Ishikawa (cell line): ENCODE data around the gene FGF2.

Source experiments
- EGR1 ChIP-seq: IDR thresholded peaks from 2 replicates; pipeline ENCODE4 v1.6.1; 2012
- EP300 ChIP-seq: IDR thresholded peaks from 2 replicates; pipeline ENCODE4 v1.6.1; 2012; ENCODE audit warnings: borderline replicate concordance
- RAD21 ChIP-seq: IDR thresholded peaks from 2 replicates; pipeline ENCODE4 v1.6.1; 2012; ENCODE audit warnings: low read depth
- TAF1 ChIP-seq: IDR thresholded peaks from 2 replicates; pipeline ENCODE4 v1.6.1; 2012; ENCODE audit warnings: low read depth, mild to moderate bottlenecking
- YY1 ChIP-seq: IDR thresholded peaks from 2 replicates; pipeline ENCODE4 v1.6.1; 2012; ENCODE audit warnings: low read depth
- TF ChIP-seq, protein P1 (sequence below): IDR thresholded peaks from 2 replicates; pipeline ENCODE4 v1.6.1; 2012

DNA sequence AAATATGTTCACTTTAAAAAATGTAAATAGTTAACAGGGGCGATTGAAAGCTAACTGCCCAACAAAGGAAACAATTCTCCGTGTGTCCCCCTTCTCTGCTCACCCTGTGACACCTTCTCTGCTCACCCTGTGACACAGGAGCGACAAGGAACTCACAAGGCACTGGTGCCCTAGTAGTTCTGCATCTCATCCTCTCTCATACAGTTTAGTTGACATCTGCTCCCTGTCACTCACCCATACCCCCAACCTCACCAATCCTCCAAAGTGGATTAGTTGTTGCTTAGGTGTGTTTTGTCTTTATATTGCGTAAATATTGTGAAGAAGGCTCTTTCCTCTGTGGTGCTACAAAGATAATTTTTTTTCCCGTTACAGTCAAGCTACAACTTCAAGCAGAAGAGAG lies 49.3 kb downstream of the FGF2 start:
- TF ChIP-seq TAF1 (no peak), RAD21 (no peak), YY1 (no peak), EP300 (no peak), EGR1 (no peak)
- TF ChIP-seq, protein P1, sequence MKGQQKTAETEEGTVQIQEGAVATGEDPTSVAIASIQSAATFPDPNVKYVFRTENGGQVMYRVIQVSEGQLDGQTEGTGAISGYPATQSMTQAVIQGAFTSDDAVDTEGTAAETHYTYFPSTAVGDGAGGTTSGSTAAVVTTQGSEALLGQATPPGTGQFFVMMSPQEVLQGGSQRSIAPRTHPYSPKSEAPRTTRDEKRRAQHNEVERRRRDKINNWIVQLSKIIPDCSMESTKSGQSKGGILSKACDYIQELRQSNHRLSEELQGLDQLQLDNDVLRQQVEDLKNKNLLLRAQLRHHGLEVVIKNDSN, result no peak
